HG03457 (cell line): ENCODE measurements around the gene MSRB3.

Experiments
- ATAC-seq: cut with Tn5 transposase; IDR thresholded peaks from one replicate; pipeline ENCODE4 v1.9.1; 2021; ENCODE audit warnings: moderate number of reproducible peaks; ENCODE audit not compliant: unreplicated experiment

Gene MSRB3

DNA sequence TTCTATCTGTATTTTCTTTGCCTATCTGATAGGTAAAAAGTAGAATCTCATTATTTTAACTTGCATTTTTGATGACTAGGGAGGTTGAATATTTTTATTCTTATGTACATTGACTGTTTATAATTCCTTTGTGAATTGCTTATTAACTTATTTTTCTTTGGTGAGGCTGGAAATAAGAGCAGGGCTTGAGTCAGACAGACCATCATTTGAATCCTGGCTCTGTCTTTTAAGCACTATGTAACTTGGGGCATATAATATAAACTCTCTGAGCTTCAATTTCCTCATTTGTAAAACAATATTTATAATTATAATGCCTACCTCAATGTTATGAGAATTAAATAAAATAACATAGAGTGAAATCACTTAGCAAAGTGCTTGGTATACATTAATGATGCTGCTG, 108.9 kb downstream of the MSRB3 start:
- no peak for ATAC-seq

- no peak for ATAC-seq
Observed at GRCh38 chr12:65389436-65389835, 111.0 kb downstream of the MSRB3 start.

- ATAC-seq: no peak
Observed at GRCh38 chr12:65391711-65392110, 113.2 kb downstream of the MSRB3 start.

DNA sequence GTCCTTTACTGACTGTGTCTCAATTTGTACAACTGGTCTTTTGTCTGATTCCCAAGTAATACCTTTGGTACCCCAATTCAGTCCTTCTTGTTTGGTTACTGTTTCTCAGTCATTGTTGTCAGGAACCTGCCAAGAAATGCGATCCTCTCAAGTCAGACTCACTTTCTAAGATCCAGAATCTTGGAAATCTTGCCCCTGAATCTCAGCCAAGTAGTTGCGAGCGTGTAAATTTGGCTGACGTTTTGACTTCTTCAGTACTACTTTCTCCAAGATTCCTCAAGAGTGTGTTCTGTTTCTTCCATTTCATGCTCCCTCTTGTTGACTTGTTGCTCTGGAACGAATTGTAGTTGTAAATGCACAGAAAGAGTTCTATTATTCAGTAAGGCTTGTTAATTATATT, 114.0 kb downstream of the MSRB3 start:
- no peak for ATAC-seq

- ATAC-seq: no peak
Observed at GRCh38 chr12:65403188-65403587, 124.7 kb downstream of the MSRB3 start.

DNA sequence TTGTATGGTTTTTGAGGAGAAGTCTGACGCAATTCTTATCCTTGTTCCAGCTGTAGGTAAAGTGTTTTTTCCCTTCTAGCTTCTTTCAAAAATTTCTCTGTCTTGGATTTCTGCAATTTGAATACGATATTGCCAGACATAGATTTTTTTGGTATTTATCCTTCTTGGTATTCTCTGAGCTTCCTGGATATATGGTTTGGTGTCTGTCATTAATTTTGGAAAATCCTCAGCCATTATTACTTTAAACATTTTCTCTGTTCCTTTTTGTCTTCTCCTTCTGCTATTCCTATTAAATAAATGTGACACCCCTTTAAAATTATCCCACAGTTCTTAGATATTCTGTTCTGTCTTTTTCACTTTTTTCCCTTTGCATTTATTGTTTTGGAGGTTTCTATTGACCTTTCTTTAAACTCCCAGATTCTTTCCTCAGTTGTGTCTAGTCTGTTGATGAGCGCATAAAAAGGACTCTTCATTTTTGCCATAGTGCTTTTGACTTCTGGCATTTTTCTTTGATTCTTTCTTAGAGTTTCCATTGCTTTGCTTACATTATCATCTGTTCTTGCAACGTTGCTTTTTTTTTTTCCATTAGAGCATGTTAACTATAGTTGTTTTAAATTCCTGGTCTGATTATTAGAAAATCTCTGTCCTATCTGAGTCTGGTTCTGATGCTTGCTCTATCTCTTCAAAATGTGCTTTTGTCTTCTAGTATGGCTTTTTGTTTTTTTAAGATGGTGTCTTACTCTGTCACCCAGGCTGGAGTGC, 129.1 kb downstream of the MSRB3 start:
- ATAC-seq: no peak

DNA sequence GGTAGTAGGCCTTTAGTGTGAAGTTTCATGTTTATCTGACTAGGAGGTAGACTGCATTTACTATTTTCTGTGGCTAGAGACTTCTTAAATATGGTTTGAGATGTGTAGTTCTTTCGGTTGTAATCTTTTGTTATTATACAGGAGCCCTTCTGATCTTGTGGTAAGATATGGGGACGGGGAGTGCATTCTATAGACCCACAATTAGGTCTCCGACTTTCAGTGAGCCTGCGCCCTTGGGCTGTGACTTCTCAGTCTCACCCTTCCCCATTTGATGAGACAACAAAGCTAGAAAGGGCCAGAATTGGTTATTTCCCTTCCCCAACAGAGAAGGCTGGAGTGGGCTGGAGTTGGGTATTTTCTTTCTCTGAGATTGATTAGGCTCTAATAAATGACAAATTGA, 130.0 kb downstream of the MSRB3 start:
- no peak for ATAC-seq

DNA sequence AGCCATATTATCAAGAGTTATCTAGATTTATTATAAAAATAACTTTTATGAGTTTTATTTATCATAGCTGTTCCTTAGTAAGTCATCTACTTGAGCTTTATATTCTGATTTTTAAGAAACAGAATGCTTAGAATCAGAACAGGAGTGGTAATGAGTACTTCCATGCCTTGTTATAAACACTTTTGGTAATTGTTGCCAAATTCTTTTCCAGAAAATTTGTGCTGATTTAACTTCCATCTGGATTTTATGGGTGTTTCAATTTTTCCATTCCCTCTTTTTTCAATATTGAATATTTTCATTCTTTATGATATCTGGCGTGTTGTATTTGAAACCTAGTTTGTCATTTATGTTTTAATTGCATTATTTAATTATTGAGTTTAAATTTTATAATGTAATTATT, 131.2 kb downstream of the MSRB3 start:
- no peak for ATAC-seq

- no peak for ATAC-seq
Observed at GRCh38 chr12:65411171-65411570, 132.7 kb downstream of the MSRB3 start.

GRCh38 chr12:65414526-65414925, 136.0 kb downstream of the MSRB3 start:
- no peak for ATAC-seq

DNA sequence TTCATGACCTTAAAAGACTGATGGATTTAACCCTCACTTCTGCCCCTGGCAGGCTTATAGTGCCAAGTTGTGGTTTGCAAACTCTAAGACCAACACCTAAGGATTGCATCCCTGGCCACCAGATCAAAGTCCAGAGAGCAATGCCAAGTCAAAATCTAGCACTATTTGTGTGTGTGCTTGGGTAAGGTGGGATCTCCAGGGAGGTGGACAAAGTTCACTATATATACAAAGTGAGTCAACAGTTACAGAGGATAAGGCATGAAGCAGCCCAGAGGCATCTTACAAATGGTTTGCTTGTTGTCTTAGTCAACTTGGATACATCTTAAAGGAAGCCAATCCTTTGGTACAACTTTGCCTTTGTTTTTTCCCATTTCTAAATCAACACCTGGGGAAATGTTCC, 137.3 kb downstream of the MSRB3 start:
- no peak for ATAC-seq

DNA sequence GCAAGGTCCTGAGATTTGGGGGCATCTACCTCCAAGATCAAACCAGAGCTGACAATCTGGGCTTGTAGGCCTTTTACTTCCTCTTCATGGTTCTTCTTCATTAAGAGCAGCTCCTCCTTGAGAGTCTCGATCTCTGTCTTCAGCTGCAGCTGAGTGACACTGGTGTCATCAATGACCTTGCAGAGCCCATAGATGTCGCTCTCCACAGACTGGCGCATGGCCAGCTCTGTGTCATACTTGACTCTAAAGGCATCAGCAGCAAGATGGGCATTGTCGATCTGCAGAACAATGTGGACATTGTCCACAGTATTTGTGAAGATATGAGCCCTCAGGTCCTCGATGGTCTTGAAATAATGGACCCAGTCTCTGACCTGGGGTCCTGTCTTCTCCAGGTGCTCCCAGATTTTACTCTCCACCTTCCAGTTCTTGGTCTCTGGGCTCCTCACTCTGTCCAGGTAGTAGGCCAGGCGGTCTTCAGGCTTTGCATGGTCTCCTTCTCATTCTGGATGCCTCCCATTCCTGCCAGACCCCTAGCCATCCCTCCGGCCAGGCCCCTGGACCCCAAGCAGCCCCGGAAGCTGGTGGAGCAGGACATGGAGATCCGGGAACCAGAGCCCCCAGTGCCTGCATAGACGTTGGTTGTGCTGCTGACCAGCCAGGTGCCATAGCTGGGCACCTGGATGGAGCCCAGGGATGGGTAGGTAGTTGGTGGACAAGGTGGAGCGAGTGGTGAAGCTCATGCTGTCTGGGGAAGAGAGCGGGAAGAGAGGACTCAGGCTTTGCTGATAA, 141.0 kb downstream of the MSRB3 start:
- ATAC-seq: no peak

DNA sequence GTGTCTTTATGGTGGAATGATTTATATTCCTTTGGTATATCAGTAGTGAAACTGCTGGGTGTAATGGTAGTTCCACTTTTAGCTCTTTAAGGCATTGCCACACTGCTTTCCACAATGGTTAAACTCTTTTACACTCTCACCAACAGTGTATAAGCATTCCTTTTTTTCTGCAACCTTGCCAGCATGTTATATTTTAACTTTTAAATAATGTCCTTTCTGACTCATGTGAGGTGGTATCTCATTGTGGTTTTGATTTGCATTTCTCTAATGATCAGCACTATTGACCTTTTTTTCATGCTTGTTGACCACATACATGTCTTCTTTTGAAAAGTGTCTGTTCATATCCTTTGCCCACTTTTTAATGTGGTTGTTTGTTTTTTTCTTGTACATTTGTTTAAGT, 142.5 kb downstream of the MSRB3 start:
- no peak for ATAC-seq

DNA sequence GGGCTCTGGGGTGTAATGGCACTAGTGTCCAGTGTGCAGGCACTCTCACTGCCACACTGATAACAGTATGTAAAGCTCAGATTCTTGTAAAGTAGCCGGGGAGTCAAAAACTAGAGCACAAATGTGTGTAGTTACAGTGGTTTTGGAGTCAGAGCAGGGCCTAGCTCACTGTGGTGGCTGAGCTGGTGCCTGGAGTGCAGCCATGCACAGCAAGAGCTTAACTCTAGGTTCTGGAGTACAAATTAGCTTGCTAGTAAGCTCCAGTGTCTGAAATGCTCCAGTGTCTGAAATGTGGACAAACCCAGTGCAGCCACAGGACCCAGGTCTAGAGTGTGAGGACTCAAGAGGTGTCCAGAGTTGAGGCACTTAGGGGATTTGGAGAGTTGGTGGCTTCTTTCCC, 149.2 kb downstream of the MSRB3 start:
- no peak for ATAC-seq

- ATAC-seq: no peak
Observed at GRCh38 chr12:65430006-65430405, 151.5 kb downstream of the MSRB3 start.

GRCh38 chr12:65430571-65431306, 152.3 kb downstream of the MSRB3 start:
- no peak for ATAC-seq

GRCh38 chr12:65432114-65432513, 153.6 kb downstream of the MSRB3 start:
- no peak for ATAC-seq

DNA sequence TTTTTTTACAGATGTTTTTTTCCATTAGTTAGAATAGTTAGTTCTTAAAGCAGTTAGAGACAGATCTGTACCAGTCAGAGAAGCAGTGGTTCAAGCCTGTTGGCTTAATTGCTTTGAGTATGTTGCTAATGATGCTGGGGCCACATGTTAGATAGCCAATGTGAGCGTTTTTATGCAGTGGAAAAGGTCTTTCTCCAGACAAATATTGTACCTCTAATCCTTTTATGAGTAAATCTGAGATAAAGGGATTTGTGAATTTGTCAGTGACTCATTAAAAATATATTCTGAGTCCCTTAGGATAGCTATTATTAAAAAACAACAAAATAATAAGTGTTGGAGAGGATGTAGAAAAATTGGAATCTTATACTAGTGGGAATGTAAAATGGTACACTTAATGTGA, 154.2 kb downstream of the MSRB3 start:
- ATAC-seq: no peak

DNA sequence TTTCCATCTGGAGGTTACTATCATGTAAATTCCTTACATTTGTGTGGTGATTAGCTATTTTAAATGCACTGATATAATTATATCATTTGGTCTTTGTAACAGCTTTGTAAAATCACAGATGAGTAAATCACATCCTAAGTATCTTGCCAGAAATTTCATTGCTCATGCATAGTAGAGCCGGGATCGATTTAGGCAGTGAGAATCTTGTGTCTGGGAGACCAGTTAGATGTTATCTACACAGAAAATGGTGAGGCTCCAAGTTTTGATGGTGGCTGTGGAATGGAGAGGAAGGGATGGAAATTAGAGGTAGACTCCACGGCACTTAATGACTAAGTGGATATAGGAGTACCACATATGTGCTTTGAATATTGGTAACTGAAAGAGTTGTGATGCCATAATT, 156.3 kb downstream of the MSRB3 start:
- no peak for ATAC-seq

GRCh38 chr12:65443038-65443437, 164.6 kb downstream of the MSRB3 start:
- ATAC-seq: no peak

DNA sequence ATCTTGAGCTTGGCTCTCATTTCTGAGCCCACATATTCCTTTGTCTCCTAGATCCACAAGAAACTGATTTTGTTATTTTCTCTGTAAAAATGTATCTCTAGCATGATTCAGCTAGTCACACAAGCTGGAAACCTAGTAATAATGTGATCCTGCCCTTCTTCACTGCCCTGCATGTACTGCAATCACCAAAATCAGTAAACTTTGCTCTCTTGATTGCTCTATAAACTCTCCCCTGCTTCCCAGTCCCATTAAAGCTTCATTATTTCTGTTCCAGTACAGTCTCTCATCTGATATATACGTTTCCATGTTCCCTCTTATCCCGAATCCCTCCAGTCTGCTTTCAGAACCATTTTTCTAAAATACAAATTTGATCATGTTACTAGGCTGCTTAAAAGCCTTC, 166.5 kb downstream of the MSRB3 start:
- no peak for ATAC-seq

DNA sequence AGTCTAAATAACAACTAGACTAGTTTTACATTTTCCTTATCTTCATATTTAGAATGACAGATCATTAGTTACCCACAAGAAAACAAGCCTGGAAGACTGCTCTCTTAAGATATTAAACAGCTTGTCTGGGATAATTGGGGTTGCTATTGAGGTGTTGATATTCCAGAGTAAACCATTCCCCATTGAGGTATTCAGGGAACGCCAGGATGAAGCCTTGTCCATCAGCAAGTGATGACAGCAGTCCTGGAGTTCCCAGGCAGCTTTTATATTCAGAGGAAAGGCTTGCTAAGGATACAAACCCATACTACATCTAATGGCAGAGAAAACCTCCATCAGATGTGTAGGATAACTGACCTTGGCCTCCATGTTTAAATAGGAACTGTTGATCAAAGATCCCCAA, 168.4 kb downstream of the MSRB3 start:
- ATAC-seq: no peak
